Esophagus squamous epithelium (tissue), 4 donors: Measurements from ENCODE around the gene IRX4.

Experiments
- POLR2A ChIP-seq, 4 donors: fragments of 450-650 bp; IDR thresholded peaks; one replicate each; pipeline ENCODE4 v1.6.1; 2017; ENCODE audit warnings: antibody characterized with exemption in 4 of 4, mild to moderate bottlenecking in 4 of 4, moderate library complexity in 3 of 4
- TF ChIP-seq, protein P1 (sequence below), 6 experiments: fragments of 450-650 bp in 4 of 6; fragments of 200-600 bp in 2 of 6; sonication (generic) in 2 of 6; IDR thresholded peaks; one replicate each; pipeline ENCODE4 v1.5.1; 2016 to 2019; ENCODE audit warnings: antibody characterized with exemption in 6 of 6, mild to moderate bottlenecking in 4 of 6, moderate library complexity in 4 of 6

GRCh38 chr5:1907616-1908015 lies 24.9 kb upstream of the IRX4 start:
- TF ChIP-seq, protein P1, sequence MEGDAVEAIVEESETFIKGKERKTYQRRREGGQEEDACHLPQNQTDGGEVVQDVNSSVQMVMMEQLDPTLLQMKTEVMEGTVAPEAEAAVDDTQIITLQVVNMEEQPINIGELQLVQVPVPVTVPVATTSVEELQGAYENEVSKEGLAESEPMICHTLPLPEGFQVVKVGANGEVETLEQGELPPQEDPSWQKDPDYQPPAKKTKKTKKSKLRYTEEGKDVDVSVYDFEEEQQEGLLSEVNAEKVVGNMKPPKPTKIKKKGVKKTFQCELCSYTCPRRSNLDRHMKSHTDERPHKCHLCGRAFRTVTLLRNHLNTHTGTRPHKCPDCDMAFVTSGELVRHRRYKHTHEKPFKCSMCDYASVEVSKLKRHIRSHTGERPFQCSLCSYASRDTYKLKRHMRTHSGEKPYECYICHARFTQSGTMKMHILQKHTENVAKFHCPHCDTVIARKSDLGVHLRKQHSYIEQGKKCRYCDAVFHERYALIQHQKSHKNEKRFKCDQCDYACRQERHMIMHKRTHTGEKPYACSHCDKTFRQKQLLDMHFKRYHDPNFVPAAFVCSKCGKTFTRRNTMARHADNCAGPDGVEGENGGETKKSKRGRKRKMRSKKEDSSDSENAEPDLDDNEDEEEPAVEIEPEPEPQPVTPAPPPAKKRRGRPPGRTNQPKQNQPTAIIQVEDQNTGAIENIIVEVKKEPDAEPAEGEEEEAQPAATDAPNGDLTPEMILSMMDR (IDR thresholded peaks at IDR 0.05), result no peak
- TF ChIP-seq POLR2A (IDR thresholded peaks at IDR 0.05), result no peak
